B cell (primary cell): ENCODE measurements around the gene PCDHB1. TPM values are rescaled to one million over a fixed set of nuclear protein-coding genes. Genes with fewer than 3 reads are reported as not detected.

Source experiments
- ATAC-seq: fragments of 200-7000 bp; cut with Tn5 transposase; one replicate; pipeline ENCODE4 v1.10.0; 2021; ENCODE audit warnings: low read depth, mild to moderate bottlenecking, moderate number of reproducible peaks, moderate library complexity
- CTCF ChIA-PET: fragments of 350-600 bp; sonication (Branson Sonifier 250); formaldehyde crosslinking; loops from one replicate; lab custom pipeline; 2021; ENCODE audit warnings: antibody characterized with exemption, inconsistent platforms; lab: Charles Lee
- POLR2A ChIA-PET: fragments of 350-600 bp; sonication (Branson Sonifier 250); formaldehyde crosslinking; loops from one replicate; lab custom pipeline; 2021; ENCODE audit warnings: antibody characterized with exemption; lab: Charles Lee
- DNase-seq: peaks from one replicate; pipeline ENCODE4 v3.0.0; 2013
- H2AFZ ChIP-seq: 2 replicates; pipeline ENCODE4 v1.6.1; 2012; ENCODE audit warnings: mild to moderate bottlenecking, low read depth, low read length; ENCODE audit not compliant: insufficient read depth, poor library complexity, severe bottlenecking
- H3K27ac ChIP-seq, 2 donors: 1 replicate in 1 of 2; 2 replicates in 1 of 2; pipeline ENCODE4 v1.5.1; 2012 to 2013; ENCODE audit warnings: low read length in 2 of 2, mild to moderate bottlenecking in 2 of 2, moderate library complexity in 1 of 2
- H3K27me3 ChIP-seq, 4 experiments: fragments of 200-600 bp in 1 of 4; sonication (generic) in 1 of 4; replicated peaks in 1 of 4; 1 replicate in 2 of 4; 2 replicates in 2 of 4; pipeline versions ENCODE4 v1.6.1 to v1.7.0; 2013 to 2016; ENCODE audit warnings: low read length in 3 of 4, mild to moderate bottlenecking in 2 of 4, mixed read lengths in 1 of 4, moderate library complexity in 1 of 4; ENCODE audit not compliant: insufficient read depth in 4 of 4, control insufficient read depth in 3 of 4; ENCODE audit errors: control extremely low read depth in 1 of 4
- H3K36me3 ChIP-seq, 2 experiments: replicated peaks in 1 of 2; 1 replicate in 1 of 2; 2 replicates in 1 of 2; pipeline versions ENCODE4 v1.6.1 to v1.7.1; 2013; ENCODE audit warnings: low read length in 1 of 2; ENCODE audit not compliant: insufficient read depth in 2 of 2, control insufficient read depth in 1 of 2; ENCODE audit errors: control extremely low read depth in 1 of 2, extremely low read depth in 1 of 2
- H3K4me1 ChIP-seq, 2 donors: fragments of 200-600 bp in 1 of 2; sonication (generic) in 1 of 2; 1 replicate in 1 of 2; 2 replicates in 1 of 2; pipeline versions ENCODE4 v1.5.1 to v1.6.1; 2013 to 2017; ENCODE audit warnings: low read length in 2 of 2; ENCODE audit not compliant: control insufficient read depth in 2 of 2, insufficient read depth in 2 of 2
- H3K4me2 ChIP-seq: replicated peaks from 2 replicates; pipeline ENCODE3; 2012; ENCODE audit warnings: mild to moderate bottlenecking, low read depth, low read length; ENCODE audit not compliant: poor library complexity, severe bottlenecking
- H3K4me3 ChIP-seq, 5 experiments: fragments of 200-600 bp in 1 of 5; sonication (generic) in 1 of 5; 1 replicate in 3 of 5; 2 replicates in 2 of 5; pipeline versions ENCODE4 v1.5.1 to v1.7.0; 2011 to 2016; ENCODE audit warnings: low read length in 4 of 5, mild to moderate bottlenecking in 4 of 5, low read depth in 2 of 5, control low read depth in 1 of 5, moderate library complexity in 1 of 5; ENCODE audit not compliant: insufficient read depth in 1 of 5; ENCODE audit errors: control extremely low read depth in 1 of 5, extremely low read depth in 1 of 5
- H3K79me2 ChIP-seq: fragments of 200-600 bp; sonication (generic); one replicate; pipeline ENCODE4 v1.6.0; 2016; ENCODE audit warnings: low read length; ENCODE audit not compliant: control insufficient read depth, insufficient read depth
- H3K9ac ChIP-seq: fragments of 200-600 bp; sonication (generic); 2 replicates; pipeline ENCODE4 v1.6.1; 2017; ENCODE audit warnings: mild to moderate bottlenecking, low read length, moderate library complexity
- H3K9me3 ChIP-seq, 3 donors: one replicate each; pipeline versions ENCODE4 v1.6.1 to v1.7.1; 2013; ENCODE audit warnings: low read length in 2 of 3; ENCODE audit not compliant: control insufficient read depth in 2 of 3, insufficient read depth in 1 of 3; ENCODE audit errors: control extremely low read depth in 1 of 3
- H4K20me1 ChIP-seq: 2 replicates; pipeline ENCODE4 v1.6.0; 2012; ENCODE audit warnings: mild to moderate bottlenecking, low read length; ENCODE audit not compliant: insufficient read depth, control insufficient read depth, poor library complexity, severe bottlenecking
- H3K27ac Mint-ChIP-seq: one replicate; pipeline ENCODE4 v1.8.0; 2021; ENCODE audit warnings: mixed read lengths
- H3K27me3 Mint-ChIP-seq: one replicate; pipeline ENCODE4 v1.8.0; 2021; ENCODE audit warnings: mixed read lengths
- H3K4me1 Mint-ChIP-seq: one replicate; pipeline ENCODE4 v1.8.0; 2021; ENCODE audit warnings: mixed read lengths
- H3K4me3 Mint-ChIP-seq: one replicate; pipeline ENCODE4 v1.8.0; 2021; ENCODE audit warnings: mixed read lengths
- H3K9me3 Mint-ChIP-seq: one replicate; pipeline ENCODE4 v1.8.0; 2022; ENCODE audit warnings: mixed read lengths; ENCODE audit not compliant: insufficient read depth
- EZH2 ChIP-seq: IDR thresholded peaks from 2 replicates; pipeline ENCODE4 v1.6.1; 2012; ENCODE audit warnings: borderline replicate concordance, low read depth, mild to moderate bottlenecking, moderate library complexity, low read length; ENCODE audit not compliant: insufficient read depth, poor library complexity, severe bottlenecking
- WGBS: methylation state at CpG from one replicate; pipeline ENCODE4 v1.1.5; 2013; ENCODE audit warnings: missing lambda C conversion rate; ENCODE audit not compliant: insufficient coverage; 5-methylcytosine and 5-hydroxymethylcytosine counted together
- intact Hi-C: fragments of 100-400 bp; cut with micrococcal nuclease; formaldehyde crosslinking; loops from one replicate; pipeline ENCODE4 v1.10.0; 2022
- polyA plus RNA-seq: library from polyadenylated mRNA; depleted of rRNA; stranded (reverse); fragments of >200 nt; gene quantifications from 2 replicates; pipeline ENCODE4 v1.2.3, GENCODE V29; 2012
- total RNA-seq, 2 donors: library from RNA; stranded (reverse); fragments of 120-200 nt in 1 of 2; gene quantifications; 1 replicate in 1 of 2; 2 replicates in 1 of 2; pipeline versions ENCODE4 v1.2.3 to v1.2.4, GENCODE V29; 2013 to 2022
- TF ChIP-seq, protein P1 (sequence below): fragments of 200-600 bp; IDR thresholded peaks from one replicate; pipeline ENCODE4 v1.8.0; 2022; ENCODE audit warnings: antibody characterized with exemption, mild to moderate bottlenecking

The PCDHB1 gene
- total and polyA plus RNA-seq, 2 donors (not counting 1 experiment from before 2014, with no cell fraction given), result not detected

DNA sequence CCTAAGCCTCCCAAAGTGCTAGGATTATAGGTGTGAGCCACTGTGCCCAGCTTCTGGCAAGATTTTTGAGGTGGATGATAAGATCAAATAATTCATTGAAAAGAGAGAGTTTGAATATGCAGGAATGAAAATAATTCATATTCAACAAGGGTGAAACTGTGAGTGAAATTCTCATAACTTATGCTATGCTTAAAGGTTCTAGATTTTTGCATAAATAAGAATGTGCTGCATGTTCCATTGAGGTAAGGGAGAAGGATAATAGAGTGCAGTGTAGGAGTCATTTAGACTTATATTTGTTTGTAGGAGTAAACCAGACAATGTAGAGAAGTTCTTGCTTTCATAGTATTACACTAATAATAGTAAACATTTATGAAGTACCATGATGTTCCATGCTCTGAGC, 31.1 kb downstream of the PCDHB1 start:
- Histone ChIP-seq H3K9me3 (peaks cover 0 to 12% (median 3%) of the 10 kb centered on the region in 3 donors), H2AFZ (no peak overlapping the region), H3K9ac (no peak overlapping the region), H3K27me3 (peaks cover 0 to 4% (median 0%) of the 10 kb centered on the region in 4 experiments), H3K4me3 (no peak overlapping the region), H3K27ac (no peak overlapping the region), H3K36me3 (no peaks in the 10 kb centered on the region), H3K4me2 (no peak overlapping the region), H3K4me1 (no peaks in the 10 kb centered on the region), H3K79me2 (no peaks in the 10 kb centered on the region), H4K20me1 (no peaks in the 10 kb centered on the region)
- H3K9me3 Mint-ChIP-seq, result no peaks in the 10 kb centered on the region
- no peak overlapping the region for H3K27ac Mint-ChIP-seq
- POLR2A ChIA-PET, result no interaction called here
- TF ChIP-seq, protein P1, sequence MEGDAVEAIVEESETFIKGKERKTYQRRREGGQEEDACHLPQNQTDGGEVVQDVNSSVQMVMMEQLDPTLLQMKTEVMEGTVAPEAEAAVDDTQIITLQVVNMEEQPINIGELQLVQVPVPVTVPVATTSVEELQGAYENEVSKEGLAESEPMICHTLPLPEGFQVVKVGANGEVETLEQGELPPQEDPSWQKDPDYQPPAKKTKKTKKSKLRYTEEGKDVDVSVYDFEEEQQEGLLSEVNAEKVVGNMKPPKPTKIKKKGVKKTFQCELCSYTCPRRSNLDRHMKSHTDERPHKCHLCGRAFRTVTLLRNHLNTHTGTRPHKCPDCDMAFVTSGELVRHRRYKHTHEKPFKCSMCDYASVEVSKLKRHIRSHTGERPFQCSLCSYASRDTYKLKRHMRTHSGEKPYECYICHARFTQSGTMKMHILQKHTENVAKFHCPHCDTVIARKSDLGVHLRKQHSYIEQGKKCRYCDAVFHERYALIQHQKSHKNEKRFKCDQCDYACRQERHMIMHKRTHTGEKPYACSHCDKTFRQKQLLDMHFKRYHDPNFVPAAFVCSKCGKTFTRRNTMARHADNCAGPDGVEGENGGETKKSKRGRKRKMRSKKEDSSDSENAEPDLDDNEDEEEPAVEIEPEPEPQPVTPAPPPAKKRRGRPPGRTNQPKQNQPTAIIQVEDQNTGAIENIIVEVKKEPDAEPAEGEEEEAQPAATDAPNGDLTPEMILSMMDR, result no peak
- TF ChIP-seq EZH2, result no peak
- DNase-seq, result no peak
- H3K27me3 Mint-ChIP-seq, result peaks cover 18% of the 10 kb centered on the region
- H3K4me3 Mint-ChIP-seq, result no peak overlapping the region
- intact Hi-C loops, result loop anchor here (10.0 kb wide), 1 partner anchor 483 kb away; no protein-coding TSS in a partner anchor
- CTCF ChIA-PET, result interaction anchor here (0.7 kb wide), 1 partner anchor 548 kb away, joined by 6 read pairs; no protein-coding TSS in a partner anchor
- peaks cover 5% of the 10 kb centered on the region for H3K4me1 Mint-ChIP-seq
- ATAC-seq, result no peak

DNA sequence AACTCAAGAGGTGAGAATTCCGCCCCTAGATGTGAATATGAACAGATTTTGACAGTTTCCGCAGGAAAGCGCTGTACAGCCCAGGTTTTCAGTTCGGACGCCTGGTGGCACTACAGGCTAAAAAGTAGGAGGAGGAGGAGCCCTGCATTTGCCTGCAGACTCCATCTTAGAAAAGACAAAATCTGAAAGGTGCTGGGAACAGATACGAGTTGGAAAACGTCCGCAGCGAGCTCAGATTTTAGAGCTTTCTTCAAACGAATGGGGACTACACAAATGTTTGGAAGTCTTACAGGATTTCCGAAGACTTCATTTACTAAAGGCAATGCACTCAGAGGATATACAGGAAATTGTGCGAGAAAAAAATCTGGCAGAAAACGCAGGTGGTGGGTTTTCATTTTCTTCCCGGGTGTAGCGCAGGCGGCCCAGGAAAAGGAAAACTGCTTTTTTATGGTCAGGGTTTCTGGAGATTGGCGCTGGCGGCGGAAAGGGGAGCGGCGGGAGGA, 33.4 kb downstream of the PCDHB1 start:
- peaks cover 0 to 3% (median 0%) of the 10 kb centered on the region in 3 donors for H3K9me3 ChIP-seq
- H3K4me2 ChIP-seq, result peak overlapping the region; percentile 41
- H3K36me3 ChIP-seq, result no peaks in the 10 kb centered on the region
- intact Hi-C loops, result loop anchor here (10.0 kb wide), 1 partner anchor 480 kb away; no protein-coding TSS in a partner anchor
- Mint-ChIP-seq H3K27me3 (peaks cover 18% of the 10 kb centered on the region), H3K27ac (no peak overlapping the region), H3K4me3 (peak overlapping the region; percentile 81), H3K9me3 (no peaks in the 10 kb centered on the region), H3K4me1 (peaks cover 5% of the 10 kb centered on the region)
- no peaks in the 10 kb centered on the region for H3K79me2 ChIP-seq
- H3K4me1 ChIP-seq, result no peaks in the 10 kb centered on the region
- ChIA-PET CTCF (no interaction called here), POLR2A (no interaction called here)
- DNase-seq (peak; percentile 38), ATAC-seq (no peak)
- peak overlapping the region; percentile 28 for H3K9ac ChIP-seq
- H3K27me3 ChIP-seq, result peaks cover 0 to 4% (median 0%) of the 10 kb centered on the region in 4 experiments
- H4K20me1 ChIP-seq, result no peaks in the 10 kb centered on the region
- no peak for TF ChIP-seq EZH2
- TF ChIP-seq, protein P1, result no peak
- H3K4me3 ChIP-seq, result peak overlapping the region in 4 of 5 experiments; percentile 20 to 52 (median 41)
- no peak overlapping the region for H3K27ac ChIP-seq
- peak overlapping the region; percentile 69 for H2AFZ ChIP-seq
- WGBS, result 21% methylated on average over 16 of the region's 21 CpGs
